ENCODE data around the gene NFKB1. TPM values are rescaled to one million over a fixed set of nuclear protein-coding genes. Genes with fewer than 3 reads are reported as not detected.

NFKB1 gene
- polyA plus RNA-seq, 2 of the 4 experiments (the other 2 are of a cell fraction), result 15.2 to 18.3 TPM

GRCh38 chr4:102560115-102560514 is 59.0 kb downstream of the NFKB1 start (continued):
- TF ChIP-seq PBX3 (IDR thresholded peaks at IDR 0.05) (no peak), NR3C1 (IDR thresholded peaks at IDR 0.05) (no peak)

- POLR2A ChIA-PET, result no interaction called here
- H3K4me3 ChIP-seq, result no peak overlapping the region
- H3K9me3 ChIP-seq, result no peaks in the 10 kb centered on the region
- DNase-seq (ENCODE audit: low read depth in 1 of 2, low spot score in 1 of 2) (no peak), FAIRE-seq (no peak), ATAC-seq (no peak)
- H3K4me2 ChIP-seq, result no peak overlapping the region
- no peaks in the 10 kb centered on the region for H3K4me1 ChIP-seq
- TF ChIP-seq JUN (IDR thresholded peaks at IDR 0.05) (no peak), HOXA7 (CRISPR knock-in tag; IDR thresholded peaks at IDR 0.05) (no peak), PHF8 (IDR thresholded peaks at IDR 0.05; ENCODE audit: borderline replicate concordance, low read depth) (no peak), SMC3 (IDR thresholded peaks at IDR 0.05) (no peak), ZC3H11A (IDR thresholded peaks at IDR 0.05) (no peak), KDM5A (IDR thresholded peaks at IDR 0.05) (no peak), TP53 (CRISPR knock-in tag; IDR thresholded peaks at IDR 0.05) (no peak), CBX8 (IDR thresholded peaks at IDR 0.05) (no peak), EHMT2 (IDR thresholded peaks at IDR 0.05; ENCODE audit: low read depth) (no peak), NPAS2 (CRISPR knock-in tag; IDR thresholded peaks at IDR 0.05; ENCODE audit: borderline replicate concordance) (no peak), MAFK (IDR thresholded peaks at IDR 0.05; ENCODE audit: partially characterized antibody) (no peak)
- no peak overlapping the region for H3K27ac ChIP-seq
- WGBS (ENCODE audit: missing lambda C conversion rate), result 90% methylated on average over 4 of the region's 4 CpGs
- CTCF ChIA-PET, result no interaction called here
These were observed 59.6 kb downstream of the NFKB1 start for GRCh38 chr4:102560571-102561341.

DNA sequence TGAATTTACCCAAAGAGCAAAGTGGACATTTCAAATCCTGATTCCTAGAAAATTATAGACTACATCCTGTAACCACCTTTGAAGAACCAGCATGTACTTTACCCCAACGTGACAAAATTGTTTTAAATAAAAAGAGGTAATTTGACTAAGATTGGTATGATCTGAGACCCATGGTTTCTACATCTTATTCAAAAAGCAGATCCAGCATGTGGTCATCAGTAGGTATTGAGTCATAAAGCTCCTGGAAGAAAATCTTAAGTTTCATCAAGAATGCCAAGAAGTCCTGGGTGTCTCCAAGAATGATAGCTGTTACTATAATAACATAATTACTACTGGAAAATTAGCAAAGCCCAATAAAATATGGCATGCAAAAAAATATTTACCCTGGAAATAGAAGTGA is 61.8 kb downstream of the NFKB1 start:
- WGBS (ENCODE audit: missing lambda C conversion rate), result 88% methylated on average over 1 of the region's 1 CpG
- ChIA-PET CTCF (no interaction called here), POLR2A (no interaction called here)
- DNase-seq (ENCODE audit: low read depth in 1 of 2, low spot score in 1 of 2) (no peak), ATAC-seq (no peak), FAIRE-seq (no peak)
- no peaks in the 10 kb centered on the region for H3K4me1 ChIP-seq
- H3K9me3 ChIP-seq, result no peaks in the 10 kb centered on the region
- H3K4me2 ChIP-seq, result no peak overlapping the region
- H3K27ac ChIP-seq, result no peak overlapping the region
- TF ChIP-seq HES2 (IDR thresholded peaks at IDR 0.05) (no peak), RARB (CRISPR knock-in tag; IDR thresholded peaks at IDR 0.05) (no peak), NR3C1 (IDR thresholded peaks at IDR 0.05) (no peak), FOSL2 (IDR thresholded peaks at IDR 0.05) (no peak), FOSL2 (CRISPR knock-in tag; IDR thresholded peaks at IDR 0.05) (no peak), EHMT2 (IDR thresholded peaks at IDR 0.05; ENCODE audit: low read depth) (no peak)
- no peak overlapping the region for H3K4me3 ChIP-seq

- H3K27ac ChIP-seq, result no peak overlapping the region
- H3K4me2 ChIP-seq, result no peak overlapping the region
These were observed 63.4 kb downstream of the NFKB1 start for GRCh38 chr4:102564399-102565059.

More at GRCh38 chr4:102564399-102565059, 63.4 kb downstream of the NFKB1 start:
- TF ChIP-seq TFCP2L1 (CRISPR knock-in tag; IDR thresholded peaks at IDR 0.05), result no peak
- TF ChIP-seq MAFK (IDR thresholded peaks at IDR 0.05; ENCODE audit: partially characterized antibody), result no peak
- no peak for TF ChIP-seq CBX8 (IDR thresholded peaks at IDR 0.05)
- no peak for TF ChIP-seq HES2 (IDR thresholded peaks at IDR 0.05)
- TF ChIP-seq CHD4 (IDR thresholded peaks at IDR 0.05; ENCODE audit: borderline replicate concordance), result no peak
- TF ChIP-seq HDAC2 (IDR thresholded peaks at IDR 0.05), result no peak
- no peak for TF ChIP-seq HOXA7 (CRISPR knock-in tag; IDR thresholded peaks at IDR 0.05)
- TF ChIP-seq, protein P1, sequence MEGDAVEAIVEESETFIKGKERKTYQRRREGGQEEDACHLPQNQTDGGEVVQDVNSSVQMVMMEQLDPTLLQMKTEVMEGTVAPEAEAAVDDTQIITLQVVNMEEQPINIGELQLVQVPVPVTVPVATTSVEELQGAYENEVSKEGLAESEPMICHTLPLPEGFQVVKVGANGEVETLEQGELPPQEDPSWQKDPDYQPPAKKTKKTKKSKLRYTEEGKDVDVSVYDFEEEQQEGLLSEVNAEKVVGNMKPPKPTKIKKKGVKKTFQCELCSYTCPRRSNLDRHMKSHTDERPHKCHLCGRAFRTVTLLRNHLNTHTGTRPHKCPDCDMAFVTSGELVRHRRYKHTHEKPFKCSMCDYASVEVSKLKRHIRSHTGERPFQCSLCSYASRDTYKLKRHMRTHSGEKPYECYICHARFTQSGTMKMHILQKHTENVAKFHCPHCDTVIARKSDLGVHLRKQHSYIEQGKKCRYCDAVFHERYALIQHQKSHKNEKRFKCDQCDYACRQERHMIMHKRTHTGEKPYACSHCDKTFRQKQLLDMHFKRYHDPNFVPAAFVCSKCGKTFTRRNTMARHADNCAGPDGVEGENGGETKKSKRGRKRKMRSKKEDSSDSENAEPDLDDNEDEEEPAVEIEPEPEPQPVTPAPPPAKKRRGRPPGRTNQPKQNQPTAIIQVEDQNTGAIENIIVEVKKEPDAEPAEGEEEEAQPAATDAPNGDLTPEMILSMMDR (IDR thresholded peaks at IDR 0.05), result no peak
- TF ChIP-seq, protein P2, sequence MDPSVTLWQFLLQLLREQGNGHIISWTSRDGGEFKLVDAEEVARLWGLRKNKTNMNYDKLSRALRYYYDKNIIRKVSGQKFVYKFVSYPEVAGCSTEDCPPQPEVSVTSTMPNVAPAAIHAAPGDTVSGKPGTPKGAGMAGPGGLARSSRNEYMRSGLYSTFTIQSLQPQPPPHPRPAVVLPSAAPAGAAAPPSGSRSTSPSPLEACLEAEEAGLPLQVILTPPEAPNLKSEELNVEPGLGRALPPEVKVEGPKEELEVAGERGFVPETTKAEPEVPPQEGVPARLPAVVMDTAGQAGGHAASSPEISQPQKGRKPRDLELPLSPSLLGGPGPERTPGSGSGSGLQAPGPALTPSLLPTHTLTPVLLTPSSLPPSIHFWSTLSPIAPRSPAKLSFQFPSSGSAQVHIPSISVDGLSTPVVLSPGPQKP (IDR thresholded peaks at IDR 0.05; ENCODE audit: low read depth, low read length), result no peak
- no peak for TF ChIP-seq EP300 (IDR thresholded peaks at IDR 0.05)
- TF ChIP-seq RCOR1 (IDR thresholded peaks at IDR 0.05; ENCODE audit: low read depth, low read length), result no peak
- TF ChIP-seq ZNF302 (CRISPR knock-in tag; IDR thresholded peaks at IDR 0.05), result no peak
- TF ChIP-seq RARB (CRISPR knock-in tag; IDR thresholded peaks at IDR 0.05), result no peak
- TF ChIP-seq TP53 (CRISPR knock-in tag; IDR thresholded peaks at IDR 0.05), result no peak
- no peak for TF ChIP-seq POLR2A (IDR thresholded peaks at IDR 0.05; ENCODE audit: low read length)
- no peak for TF ChIP-seq MAX (IDR thresholded peaks at IDR 0.05)
- Histone ChIP-seq H3K4me3 (no peak overlapping the region), H3K9me3 (no peaks in the 10 kb centered on the region), H3K4me1 (peaks cover 9% of the 10 kb centered on the region)
- ChIA-PET POLR2A (no interaction called here), CTCF (interaction anchor here (0.7 kb wide), 2 partner anchors 14 to 451 kb away, joined by 3 read pairs; no protein-coding TSS in a partner anchor)
- WGBS (ENCODE audit: missing lambda C conversion rate), result 91% methylated on average over 4 of the region's 4 CpGs
- ATAC-seq, result no peak
- no peak for FAIRE-seq
- DNase-seq (ENCODE audit: low read depth in 1 of 2, low spot score in 1 of 2), result no peak

Data from A549 (cell line).